ENCODE results near the gene IFNLR1.

Gene IFNLR1

DNA sequence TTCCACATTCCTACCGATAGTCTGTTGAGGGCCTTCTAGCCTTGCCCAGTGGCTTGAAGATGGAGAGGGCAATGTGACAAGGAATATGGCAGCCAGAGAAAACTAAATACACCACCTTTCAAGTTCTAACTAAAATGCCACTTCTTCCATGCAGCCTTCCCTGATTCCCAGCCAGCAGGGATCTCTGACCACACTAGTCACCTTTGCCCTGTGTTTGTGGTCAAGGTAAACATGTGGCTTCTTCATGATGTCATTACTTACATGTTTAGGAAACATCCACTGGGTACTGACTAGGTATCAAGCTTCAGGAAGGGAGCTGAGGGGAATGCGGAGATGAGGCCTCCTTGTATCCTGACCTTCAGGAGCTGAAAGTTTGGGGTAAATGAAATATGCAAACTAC, 21.6 kb downstream of the IFNLR1 start:
- TF ChIP-seq, protein P1, sequence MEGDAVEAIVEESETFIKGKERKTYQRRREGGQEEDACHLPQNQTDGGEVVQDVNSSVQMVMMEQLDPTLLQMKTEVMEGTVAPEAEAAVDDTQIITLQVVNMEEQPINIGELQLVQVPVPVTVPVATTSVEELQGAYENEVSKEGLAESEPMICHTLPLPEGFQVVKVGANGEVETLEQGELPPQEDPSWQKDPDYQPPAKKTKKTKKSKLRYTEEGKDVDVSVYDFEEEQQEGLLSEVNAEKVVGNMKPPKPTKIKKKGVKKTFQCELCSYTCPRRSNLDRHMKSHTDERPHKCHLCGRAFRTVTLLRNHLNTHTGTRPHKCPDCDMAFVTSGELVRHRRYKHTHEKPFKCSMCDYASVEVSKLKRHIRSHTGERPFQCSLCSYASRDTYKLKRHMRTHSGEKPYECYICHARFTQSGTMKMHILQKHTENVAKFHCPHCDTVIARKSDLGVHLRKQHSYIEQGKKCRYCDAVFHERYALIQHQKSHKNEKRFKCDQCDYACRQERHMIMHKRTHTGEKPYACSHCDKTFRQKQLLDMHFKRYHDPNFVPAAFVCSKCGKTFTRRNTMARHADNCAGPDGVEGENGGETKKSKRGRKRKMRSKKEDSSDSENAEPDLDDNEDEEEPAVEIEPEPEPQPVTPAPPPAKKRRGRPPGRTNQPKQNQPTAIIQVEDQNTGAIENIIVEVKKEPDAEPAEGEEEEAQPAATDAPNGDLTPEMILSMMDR (conservative IDR thresholded peaks at IDR 0.05), result no peak
- no peak overlapping the region for H3K27ac ChIP-seq

DNA sequence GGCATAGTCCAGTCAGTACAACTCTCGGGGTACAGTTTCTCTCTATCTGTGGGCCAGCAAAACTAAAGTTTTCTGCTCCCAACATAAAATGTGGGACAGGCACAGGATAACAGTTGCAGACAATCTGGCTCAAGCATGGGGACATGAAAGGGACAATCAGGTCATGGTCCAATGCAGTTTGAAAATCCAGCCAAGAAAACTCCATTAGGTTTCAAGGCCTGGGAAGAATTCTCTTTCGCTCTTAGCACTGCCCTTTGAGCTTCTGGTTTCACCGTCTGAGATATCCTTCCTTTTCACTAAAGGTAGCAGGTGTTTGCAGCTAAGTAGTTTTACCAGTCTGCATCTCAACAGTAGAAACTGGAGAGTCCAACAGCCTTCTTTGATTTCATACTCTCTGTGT, 23.1 kb downstream of the IFNLR1 start:
- H3K27ac ChIP-seq, result no peak overlapping the region

DNA sequence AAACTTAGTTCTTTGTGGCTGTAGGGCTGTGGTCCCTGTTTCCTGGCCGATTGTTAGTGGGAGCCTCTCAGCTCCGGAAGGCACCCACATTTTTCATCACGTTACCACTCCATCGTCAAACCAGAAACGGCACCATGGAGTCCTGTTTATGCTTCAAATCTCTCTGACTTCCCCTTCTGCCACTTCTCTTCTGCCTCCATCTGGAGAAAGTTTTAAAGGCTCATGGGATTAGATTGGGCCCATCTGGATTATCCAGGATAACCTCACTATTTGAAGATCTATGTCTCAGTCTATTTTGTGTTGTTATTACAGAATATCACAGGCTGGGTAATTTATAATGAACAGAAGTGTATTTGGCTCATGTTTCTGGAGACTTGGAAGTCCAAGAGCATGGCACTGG, 24.9 kb downstream of the IFNLR1 start:
- H3K27ac ChIP-seq, result peak overlapping the region; percentile 51; the same call in 1 of the 2 replicates
- TF ChIP-seq, protein P1 (conservative IDR thresholded peaks at IDR 0.05), result no peak

More for the DNA sequence above, 23.1 kb downstream of the IFNLR1 start:
- TF ChIP-seq, protein P1 (conservative IDR thresholded peaks at IDR 0.05), result no peak

DNA sequence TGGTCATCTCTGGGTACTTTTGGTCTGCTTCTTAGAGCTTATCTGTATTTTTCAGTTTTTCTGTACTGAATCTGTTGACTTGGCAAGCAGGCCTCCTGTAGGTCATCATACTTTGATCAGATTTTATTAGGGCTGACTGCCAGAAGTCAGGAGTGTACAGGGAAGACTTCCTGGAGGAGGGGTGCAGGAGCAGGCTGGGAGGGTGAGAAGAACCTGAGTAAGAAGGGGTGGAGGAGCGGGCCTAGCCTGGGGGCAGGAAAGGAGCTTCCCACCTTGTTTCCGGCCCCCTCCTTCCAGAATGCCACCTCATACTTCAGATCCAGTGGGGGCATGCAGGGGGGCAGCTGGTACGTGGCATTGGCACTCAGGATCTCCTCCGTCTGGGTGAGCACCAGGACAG, 25.8 kb downstream of the IFNLR1 start:
- TF ChIP-seq, protein P1 (conservative IDR thresholded peaks at IDR 0.05), result no peak
- H3K27ac ChIP-seq, result peak overlapping the region; percentile 51

DNA sequence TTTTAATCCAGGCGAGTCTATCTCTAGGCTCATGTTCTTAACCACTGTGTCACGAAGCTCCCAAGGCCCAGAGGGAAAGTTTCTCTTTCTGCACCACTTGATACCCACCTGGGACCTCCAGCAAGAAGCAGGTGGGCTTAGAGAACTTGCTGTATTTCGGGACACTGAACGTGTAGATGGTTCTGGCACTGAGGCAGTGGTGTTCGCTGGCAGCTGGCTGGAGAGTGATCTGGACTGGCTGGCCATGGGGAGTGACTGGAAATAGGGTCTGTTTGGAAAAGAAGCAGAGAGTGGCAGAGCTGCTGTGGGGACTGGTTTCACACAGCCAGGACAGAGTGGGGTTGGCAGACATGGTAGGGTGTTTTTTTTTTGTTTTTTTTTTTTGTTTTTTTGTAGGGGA, 27.7 kb downstream of the IFNLR1 start:
- no peak overlapping the region for H3K27ac ChIP-seq

DNA sequence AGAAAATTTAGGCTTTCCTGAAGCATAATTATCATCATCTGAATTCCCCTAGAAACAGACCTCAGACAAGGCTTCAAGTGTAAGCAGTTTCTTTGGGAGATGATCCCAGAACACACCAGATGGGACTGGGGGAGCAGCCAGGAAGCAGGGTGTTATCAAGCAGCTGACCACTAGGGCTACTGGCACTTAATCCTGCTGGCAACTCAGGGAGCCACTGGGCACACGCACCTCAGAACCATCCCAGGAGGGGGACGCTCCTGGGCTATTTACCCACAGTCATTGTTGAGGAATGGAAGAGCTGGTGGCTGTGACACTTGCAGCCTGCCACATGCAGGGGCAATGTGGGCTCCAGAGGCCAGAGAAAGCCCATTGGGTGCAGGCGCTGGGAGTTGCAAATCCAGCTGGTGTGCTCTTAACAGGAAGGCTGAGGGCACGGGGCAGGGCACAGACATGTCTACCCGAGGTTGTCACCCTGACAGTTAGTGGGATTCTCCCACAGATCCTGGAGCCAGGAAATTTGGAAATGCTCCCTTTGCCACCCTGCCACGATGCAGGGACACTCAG, 29.1 kb downstream of the IFNLR1 start:
- TF ChIP-seq, protein P1 (conservative IDR thresholded peaks at IDR 0.05), result peak; percentile 13; the same call in 1 of the 2 replicates
- no peak overlapping the region for H3K27ac ChIP-seq

More for the DNA sequence above, 27.7 kb downstream of the IFNLR1 start:
- TF ChIP-seq, protein P1 (conservative IDR thresholded peaks at IDR 0.05), result no peak

DNA sequence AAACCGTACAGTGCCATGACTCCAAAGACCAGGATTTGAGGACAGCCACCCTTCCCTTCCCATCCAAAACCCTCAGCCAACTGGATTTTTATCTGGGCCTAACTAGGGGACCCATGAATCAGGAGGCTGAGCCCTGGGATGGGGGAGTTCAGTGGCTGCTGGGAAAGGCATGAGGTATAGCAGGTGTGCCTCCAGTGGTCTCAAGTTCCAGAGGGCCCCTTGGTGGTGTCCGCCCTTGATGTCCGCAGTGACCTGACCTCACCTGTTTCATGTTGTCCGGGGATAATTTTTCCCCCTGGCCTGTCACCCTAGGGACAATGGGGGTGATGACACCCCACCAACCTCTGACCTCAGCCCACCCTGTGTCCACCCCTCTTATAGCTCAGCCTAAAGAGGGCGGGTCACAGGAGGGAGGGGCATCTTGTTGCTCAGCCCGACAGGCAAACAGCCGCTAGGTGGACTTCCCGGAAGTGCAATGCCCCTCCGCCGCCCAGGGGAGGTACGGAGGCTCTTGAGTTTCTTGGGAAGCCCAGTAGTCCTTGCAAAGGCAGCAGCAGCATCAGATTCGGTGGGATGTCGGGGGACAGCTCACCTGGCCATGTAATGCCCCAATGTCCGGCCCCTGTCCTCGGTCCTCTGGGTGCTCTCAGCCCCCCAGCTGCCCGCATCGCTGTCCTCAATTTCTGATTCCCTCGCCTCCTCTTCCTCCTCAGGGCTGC, 30.4 kb downstream of the IFNLR1 start:
- TF ChIP-seq, protein P1 (conservative IDR thresholded peaks at IDR 0.05), result no peak
- H3K27ac ChIP-seq, result no peak overlapping the region

Measured in VCaP (cell line).